H9 (cell line): ENCODE measurements around the gene TSPAN32. TPM values are rescaled to one million over a fixed set of nuclear protein-coding genes. Genes with fewer than 3 reads are reported as not detected.

Experiments used
- DNase-seq: peaks from one replicate; pipeline ENCODE4 v3.0.0-alpha.2; 2017
- H2AFZ ChIP-seq: one replicate; pipeline ENCODE4 v1.6.1; 2013; ENCODE audit warnings: mild to moderate bottlenecking, low read length, control low read depth, moderate library complexity
- H2AK5ac ChIP-seq: 2 replicates; pipeline ENCODE4 v1.6.1; 2013; ENCODE audit warnings: low read length, control low read depth, mixed read lengths; ENCODE audit not compliant: insufficient read length
- H2BK120ac ChIP-seq: one replicate; pipeline ENCODE4 v1.6.1; 2013; ENCODE audit warnings: low read depth, mild to moderate bottlenecking, low read length, control low read depth, inconsistent platforms; ENCODE audit not compliant: poor library complexity, severe bottlenecking
- H2BK12ac ChIP-seq: 2 replicates; pipeline ENCODE4 v1.6.1; 2013; ENCODE audit warnings: low read length, control low read depth, mixed read lengths, low read depth; ENCODE audit not compliant: insufficient read length
- H2BK15ac ChIP-seq: 2 replicates; pipeline ENCODE4 v1.6.1; 2013; ENCODE audit warnings: low read depth, low read length, control low read depth
- H2BK20ac ChIP-seq: one replicate; pipeline ENCODE4 v1.6.1; 2013; ENCODE audit warnings: low read depth, mild to moderate bottlenecking, low read length, control low read depth, inconsistent platforms; ENCODE audit not compliant: poor library complexity, severe bottlenecking
- H2BK5ac ChIP-seq: 2 replicates; pipeline ENCODE4 v1.6.1; 2013; ENCODE audit warnings: low read length, control low read depth, mixed read lengths; ENCODE audit not compliant: insufficient read length
- H3K14ac ChIP-seq: 2 replicates; pipeline ENCODE4 v1.6.1; 2013; ENCODE audit warnings: low read length, control low read depth; ENCODE audit not compliant: insufficient read depth
- H3K18ac ChIP-seq: 2 replicates; pipeline ENCODE4 v1.6.1; 2013; ENCODE audit warnings: low read depth, mild to moderate bottlenecking, mixed read lengths, low read length, control low read depth; ENCODE audit not compliant: insufficient read length
- H3K23ac ChIP-seq: 2 replicates; pipeline ENCODE4 v1.6.1; 2013; ENCODE audit warnings: low read length, control low read depth, mixed read lengths, low read depth; ENCODE audit not compliant: insufficient read length
- H3K23me2 ChIP-seq: 2 replicates; pipeline ENCODE4 v1.6.1; 2013; ENCODE audit warnings: low read depth, mild to moderate bottlenecking, mixed read lengths, low read length, control low read depth; ENCODE audit not compliant: insufficient read length, poor library complexity, severe bottlenecking
- H3K27ac ChIP-seq: 2 replicates; pipeline ENCODE4 v1.5.1; 2013; ENCODE audit warnings: low read length, control low read depth, mixed read lengths, low read depth; ENCODE audit not compliant: insufficient read length
- H3K27me3 ChIP-seq: 2 replicates; pipeline ENCODE4 v1.6.1; 2013; ENCODE audit warnings: low read length, control low read depth, inconsistent platforms; ENCODE audit not compliant: insufficient read depth
- H3K4ac ChIP-seq: 2 replicates; pipeline ENCODE4 v1.6.1; 2013; ENCODE audit warnings: low read depth, mild to moderate bottlenecking, control low read depth, inconsistent platforms, low read length, moderate library complexity
- H3K4me1 ChIP-seq: 2 replicates; pipeline ENCODE4 v1.6.1; 2013; ENCODE audit warnings: low read length, control low read depth, inconsistent platforms; ENCODE audit not compliant: insufficient read depth
- H3K4me2 ChIP-seq: 2 replicates; pipeline ENCODE4 v1.6.1; 2013; ENCODE audit warnings: low read length, control low read depth, mixed read lengths; ENCODE audit not compliant: insufficient read length, insufficient read depth
- H3K56ac ChIP-seq: 2 replicates; pipeline ENCODE4 v1.6.1; 2013; ENCODE audit warnings: low read depth, mild to moderate bottlenecking, mixed read lengths, low read length, control low read depth; ENCODE audit not compliant: insufficient read length
- H3K79me1 ChIP-seq: 2 replicates; pipeline ENCODE4 v1.6.1; 2013; ENCODE audit warnings: low read depth, mild to moderate bottlenecking, moderate library complexity, low read length, control low read depth, inconsistent platforms; ENCODE audit not compliant: insufficient read depth, poor library complexity, severe bottlenecking
- H3K79me2 ChIP-seq: 2 replicates; pipeline ENCODE4 v1.6.1; 2013; ENCODE audit warnings: low read length, control low read depth, inconsistent platforms; ENCODE audit not compliant: insufficient read depth
- H3K9ac ChIP-seq: 2 replicates; pipeline ENCODE4 v1.6.1; 2013; ENCODE audit warnings: low read length, control low read depth, mixed read lengths; ENCODE audit not compliant: insufficient read length; ENCODE audit errors: extremely low read depth
- H3K9me3 ChIP-seq: one replicate; pipeline ENCODE4 v1.6.1; 2013; ENCODE audit warnings: low read depth, low read length, inconsistent platforms; ENCODE audit not compliant: control insufficient read depth
- H3T11ph ChIP-seq: one replicate; pipeline ENCODE4 v1.6.1; 2013; ENCODE audit warnings: mild to moderate bottlenecking, low read length, control low read depth, inconsistent platforms
- H4K20me1 ChIP-seq: one replicate; pipeline ENCODE4 v1.6.1; 2013; ENCODE audit not compliant: control insufficient read depth, insufficient read length, insufficient read depth
- H4K5ac ChIP-seq: 2 replicates; pipeline ENCODE4 v1.6.1; 2013; ENCODE audit warnings: low read depth, mild to moderate bottlenecking, mixed read lengths, low read length, control low read depth; ENCODE audit not compliant: insufficient read length
- H4K8ac ChIP-seq: replicated peaks from 2 replicates; pipeline ENCODE4 v1.6.1; 2013; ENCODE audit warnings: low read length, control low read depth, mixed read lengths, low read depth; ENCODE audit not compliant: insufficient read length
- H4K91ac ChIP-seq: 2 replicates; pipeline ENCODE4 v1.6.1; 2013; ENCODE audit warnings: low read depth, mild to moderate bottlenecking, moderate library complexity, mixed read lengths, low read length, control low read depth; ENCODE audit not compliant: insufficient read length
- H3K27ac Mint-ChIP-seq, 3 experiments: 2 replicates in 2 of 3; 3 replicates in 1 of 3; pipeline ENCODE4 v1.8.0; 2020 to 2021; ENCODE audit warnings: mixed read lengths in 3 of 3, mild to moderate bottlenecking in 1 of 3, moderate library complexity in 1 of 3
- H3K27me3 Mint-ChIP-seq: 2 replicates; pipeline ENCODE4 v1.8.0; 2021; ENCODE audit warnings: low read depth, mild to moderate bottlenecking, moderate library complexity, mixed read lengths
- H3K36me3 Mint-ChIP-seq, 3 experiments: 2 replicates in 2 of 3; 3 replicates in 1 of 3; pipeline ENCODE4 v1.8.0; 2020 to 2021; ENCODE audit warnings: low read depth in 3 of 3, mixed read lengths in 3 of 3; ENCODE audit not compliant: insufficient read depth in 1 of 3
- H3K4me1 Mint-ChIP-seq, 2 experiments: 2 replicates each; pipeline ENCODE4 v1.8.0; 2020; ENCODE audit warnings: mixed read lengths in 2 of 2
- H3K4me3 Mint-ChIP-seq, 2 experiments: 2 replicates in 1 of 2; 3 replicates in 1 of 2; pipeline ENCODE4 v1.8.0; 2020 to 2021; ENCODE audit warnings: mild to moderate bottlenecking in 2 of 2, mixed read lengths in 2 of 2, moderate library complexity in 1 of 2
- H3K9me3 Mint-ChIP-seq, 2 experiments: 2 replicates in 1 of 2; 3 replicates in 1 of 2; pipeline ENCODE4 v1.8.0; 2020; ENCODE audit warnings: mild to moderate bottlenecking in 2 of 2, mixed read lengths in 2 of 2, moderate library complexity in 1 of 2
- CTCF ChIP-seq: fragments of 200-600 bp; sonication (generic); conservative IDR thresholded peaks from 3 replicates; pipeline ENCODE4 v1.8.0; 2021; ENCODE audit warnings: antibody characterized with exemption, mild to moderate bottlenecking
- WGBS: extraction: QIAGEN DNeasy Blood & Tissue Kit; methylation state at CpG from one replicate; pipeline ENCODE4 v1.1.7; 2013; ENCODE audit warnings: missing lambda C conversion rate, low lambda C conversion rate, mixed read lengths; ENCODE audit not compliant: insufficient read length; ENCODE audit errors: extremely low coverage; 5-methylcytosine and 5-hydroxymethylcytosine counted together
- total RNA-seq: library from RNA; stranded (reverse); gene quantifications from 2 replicates; pipeline ENCODE4 v1.2.1, GENCODE V29; 2021

Gene TSPAN32
- total RNA-seq, 1 experiment from 2014 or later: not detected

DNA sequence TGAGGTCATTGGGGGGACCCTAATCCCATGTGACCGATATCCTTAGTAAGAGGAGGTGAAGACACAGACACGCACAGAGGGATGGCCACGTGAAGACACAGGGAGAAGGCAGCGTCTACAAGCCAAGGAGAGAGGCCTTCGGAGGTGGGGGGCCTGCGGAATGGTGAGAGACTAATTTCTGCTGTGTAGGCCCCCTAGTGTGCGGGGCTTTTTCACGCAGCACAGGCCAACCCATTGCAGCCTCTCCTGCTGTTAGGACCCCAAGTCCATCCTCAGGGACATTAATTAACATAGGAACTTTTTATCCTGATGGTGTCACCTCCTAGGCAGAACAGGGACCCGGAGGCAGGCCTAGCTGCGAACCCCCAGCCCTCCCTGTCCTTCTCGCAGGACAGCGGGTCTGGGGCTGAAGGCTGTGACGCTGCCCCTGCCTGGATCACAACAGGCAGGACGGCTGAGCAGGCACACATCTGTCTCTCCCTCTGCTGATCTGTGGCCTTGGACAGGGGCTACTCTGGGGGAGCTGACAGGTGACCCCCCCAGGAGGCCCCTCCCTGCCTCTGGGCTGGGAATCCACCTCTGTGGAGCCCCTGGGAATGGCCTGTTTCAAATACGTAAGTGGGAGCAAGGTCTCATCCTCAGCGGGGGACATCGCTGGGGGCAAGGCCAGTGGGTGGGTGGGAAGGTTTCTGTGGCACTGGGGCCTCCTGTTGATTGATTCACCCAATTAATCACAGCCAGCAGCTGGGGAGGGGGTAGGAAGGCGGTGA lies 39.3 kb upstream of the TSPAN32 start:
- H3K27ac Mint-ChIP-seq: no peak overlapping the region
- H2BK12ac ChIP-seq: no peak overlapping the region

More for the DNA sequence above, 39.3 kb upstream of the TSPAN32 start:
- Histone ChIP-seq H2BK20ac (no peak overlapping the region), H3K4me2 (no peak overlapping the region), H3K27ac (no peak overlapping the region), H3K27me3 (peaks cover 4% of the 10 kb centered on the region; the same call in 1 of the 2 replicates), H3K23ac (no peak overlapping the region), H2BK5ac (no peak overlapping the region), H2AFZ (no peak overlapping the region), H4K8ac (no peak overlapping the region), H3K4me1 (no peaks in the 10 kb centered on the region), H3K79me1 (no peaks in the 10 kb centered on the region), H2AK5ac (no peak overlapping the region), H3K23me2 (no peaks in the 10 kb centered on the region), H3K9ac (no peak overlapping the region), H3K4ac (no peak overlapping the region), H3K9me3 (no peaks in the 10 kb centered on the region), H4K5ac (no peak overlapping the region), H2BK15ac (no peak overlapping the region), H3K18ac (no peak overlapping the region), H3K14ac (no peak overlapping the region), H4K20me1 (no peaks in the 10 kb centered on the region), H4K91ac (no peak overlapping the region), H2BK120ac (no peak overlapping the region), H3K79me2 (no peaks in the 10 kb centered on the region), H3K56ac (no peak overlapping the region), H3T11ph (no peak overlapping the region)
- peaks cover 63% of the 10 kb centered on the region for H3K27me3 Mint-ChIP-seq
- no peak for DNase-seq
- H3K9me3 Mint-ChIP-seq: no peaks in the 10 kb centered on the region
- TF ChIP-seq CTCF: no peak
- WGBS: no CpG with 5 or more reads among the region's 18 CpGs
- H3K4me3 Mint-ChIP-seq: no peak overlapping the region
- H3K4me1 Mint-ChIP-seq: no peaks in the 10 kb centered on the region
- no peaks in the 10 kb centered on the region for H3K36me3 Mint-ChIP-seq
